ENCODE results near the gene SEC14L1.

SEC14L1 gene

DNA sequence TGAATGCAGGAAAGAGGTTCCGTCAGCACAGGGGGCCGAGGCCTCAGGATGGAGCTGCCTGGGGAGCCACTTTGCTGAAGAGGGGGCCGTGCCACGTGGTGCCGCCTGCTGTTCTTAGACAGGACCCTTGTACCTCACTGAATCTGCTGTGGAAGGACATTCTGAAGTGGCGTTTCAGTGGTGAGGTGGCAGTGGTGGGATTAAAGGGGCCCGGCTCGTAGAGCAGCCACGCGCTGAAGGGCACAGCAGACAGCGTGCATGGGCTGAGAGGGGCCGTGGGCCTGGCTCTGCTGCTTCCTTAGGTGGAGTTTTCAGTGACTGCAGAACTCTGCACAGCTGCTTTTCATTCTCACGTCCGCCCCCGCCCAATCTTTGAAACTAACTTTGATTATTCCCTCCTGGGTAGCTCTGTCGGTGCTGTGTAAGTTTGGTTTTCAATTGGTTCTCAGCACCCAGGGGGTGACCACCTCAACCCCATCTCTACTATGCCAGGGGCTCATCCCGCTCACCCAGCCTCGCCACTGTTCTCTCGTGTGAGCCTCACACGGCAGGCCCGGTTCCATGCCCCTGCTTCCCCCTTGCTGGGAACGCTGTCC, 70.3 kb downstream of the SEC14L1 start:
- in situ Hi-C loops (cut with MboI; ENCODE audit: low sequenced_read_pairs): loop anchor here (25.0 kb wide), 1 partner anchor 124 kb away; no protein-coding TSS in a partner anchor

DNA sequence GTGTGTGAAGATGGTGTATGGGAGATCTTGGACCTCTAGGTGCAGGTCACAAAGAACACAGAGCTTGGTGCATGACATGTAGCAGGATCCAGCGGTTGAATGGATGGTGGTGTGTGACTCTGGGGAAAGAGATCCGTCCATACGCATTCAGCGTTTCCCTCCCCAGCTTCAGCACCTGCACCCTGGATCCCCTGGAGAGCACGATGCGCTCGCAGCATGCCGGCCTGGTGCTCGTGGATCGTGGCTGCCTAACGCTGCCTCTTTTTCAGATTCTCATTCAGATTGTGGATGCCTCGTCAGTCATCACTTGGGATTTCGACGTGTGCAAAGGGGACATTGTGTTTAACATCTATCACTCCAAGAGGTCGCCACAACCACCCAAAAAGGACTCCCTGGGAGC, 70.9 kb downstream of the SEC14L1 start:
- in situ Hi-C loops (cut with MboI; ENCODE audit: low sequenced_read_pairs): loop anchor here (25.0 kb wide), 1 partner anchor 124 kb away; no protein-coding TSS in a partner anchor

GRCh38 chr17:77212081-77212832, 71.5 kb downstream of the SEC14L1 start:
- in situ Hi-C loops (cut with MboI; ENCODE audit: low sequenced_read_pairs): loop anchor here (25.0 kb wide), 1 partner anchor 125 kb away; no protein-coding TSS in a partner anchor

DNA sequence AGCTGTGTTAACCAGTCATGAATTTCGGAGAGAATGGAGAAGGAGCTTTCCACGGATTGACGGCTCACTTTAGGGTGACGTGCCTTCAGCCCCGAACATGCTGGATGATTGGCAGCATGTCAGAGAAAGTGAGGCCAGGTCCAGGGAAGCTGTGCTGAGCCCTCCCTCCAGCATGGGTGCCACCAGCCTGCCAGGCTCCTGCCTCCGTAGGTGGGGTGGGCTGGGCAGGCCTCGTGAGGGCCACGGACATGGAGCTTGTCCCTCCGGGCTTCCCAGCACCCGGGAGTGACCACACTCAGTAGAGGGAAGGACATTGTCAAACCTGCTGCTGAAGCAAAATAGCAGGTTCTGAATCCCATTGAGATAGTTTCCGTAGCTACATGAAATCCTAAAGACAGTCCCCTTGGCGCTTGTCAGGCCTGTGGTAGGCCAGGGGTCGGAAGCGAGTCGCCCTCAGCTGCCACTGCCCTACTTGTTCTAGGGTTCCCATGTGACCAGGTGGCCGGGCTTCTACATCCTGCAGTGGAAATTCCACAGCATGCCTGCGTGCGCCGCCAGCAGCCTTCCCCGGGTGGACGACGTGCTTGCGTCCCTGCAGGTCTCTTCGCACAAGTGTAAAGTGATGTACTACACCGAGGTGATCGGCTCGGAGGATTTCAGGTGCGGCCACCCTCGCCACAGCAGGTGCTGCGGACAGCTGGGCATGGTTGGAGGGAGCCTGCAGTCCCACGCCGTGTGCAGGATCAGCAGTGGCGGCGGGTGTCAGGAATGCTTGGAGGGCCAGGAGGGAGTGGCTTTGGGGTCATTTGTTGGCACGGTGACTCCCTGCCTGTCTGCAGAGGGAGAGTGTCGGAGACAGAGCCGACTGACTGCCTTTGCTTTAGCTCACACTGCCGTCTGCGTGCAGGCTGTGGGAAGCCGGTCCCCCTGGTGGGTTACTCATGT, 72.3 kb downstream of the SEC14L1 start:
- in situ Hi-C loops (cut with MboI; ENCODE audit: low sequenced_read_pairs): loop anchor here (25.0 kb wide), 1 partner anchor 126 kb away; no protein-coding TSS in a partner anchor

DNA sequence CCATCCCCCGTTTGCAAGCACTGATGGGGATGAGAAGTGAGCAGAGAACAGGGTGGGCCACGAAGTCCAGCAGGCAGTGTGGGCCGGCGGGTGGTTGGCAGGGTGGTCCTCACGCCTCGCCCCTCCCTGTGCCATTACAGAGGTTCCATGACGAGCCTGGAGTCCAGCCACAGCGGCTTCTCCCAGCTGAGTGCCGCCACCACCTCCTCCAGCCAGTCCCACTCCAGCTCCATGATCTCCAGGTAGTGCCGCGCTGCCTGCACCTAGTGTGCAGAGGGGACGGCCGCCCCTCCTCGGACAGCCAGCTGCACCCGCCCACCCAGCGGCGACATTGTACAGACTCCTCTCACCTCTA, 73.0 kb downstream of the SEC14L1 start:
- in situ Hi-C loops (cut with MboI; ENCODE audit: low sequenced_read_pairs): loop anchor here (25.0 kb wide), 1 partner anchor 126 kb away; no protein-coding TSS in a partner anchor

- in situ Hi-C loops (cut with MboI; ENCODE audit: low sequenced_read_pairs): loop anchor here (25.0 kb wide), 1 partner anchor 127 kb away; no protein-coding TSS in a partner anchor
Observed at GRCh38 chr17:77214328-77214727, 73.6 kb downstream of the SEC14L1 start.

GRCh38 chr17:77214743-77215142, 74.0 kb downstream of the SEC14L1 start:
- in situ Hi-C loops (cut with MboI; ENCODE audit: low sequenced_read_pairs): loop anchor here (25.0 kb wide), 1 partner anchor 127 kb away; no protein-coding TSS in a partner anchor

DNA sequence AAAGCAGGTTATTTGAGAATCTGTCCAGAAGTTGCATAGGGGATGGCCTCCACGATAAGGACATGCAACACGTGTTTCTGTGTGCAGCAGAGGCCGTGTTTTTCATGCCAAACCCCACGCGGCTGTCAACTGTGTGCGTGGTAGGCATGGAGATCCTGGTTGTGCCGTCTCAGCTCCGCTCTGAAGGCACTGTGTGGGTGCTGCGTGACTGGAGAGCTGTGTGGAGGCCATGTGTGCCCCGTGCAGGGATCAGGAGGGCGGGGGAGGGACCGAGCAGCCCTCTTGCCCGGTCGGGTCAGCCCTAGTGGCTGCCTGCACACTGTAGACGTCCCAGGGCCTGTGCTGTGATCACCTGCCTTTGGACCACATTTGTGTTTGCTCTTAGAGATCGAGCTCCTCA, 74.5 kb downstream of the SEC14L1 start:
- in situ Hi-C loops (cut with MboI; ENCODE audit: low sequenced_read_pairs): loop anchor here (25.0 kb wide), 1 partner anchor 128 kb away; no protein-coding TSS in a partner anchor

- in situ Hi-C loops (cut with MboI; ENCODE audit: low sequenced_read_pairs): loop anchor here (25.0 kb wide), 1 partner anchor 129 kb away; no protein-coding TSS in a partner anchor
Observed at GRCh38 chr17:77216486-77216885, 75.7 kb downstream of the SEC14L1 start.

GRCh38 chr17:77217123-77217522, 76.4 kb downstream of the SEC14L1 start:
- in situ Hi-C loops (cut with MboI; ENCODE audit: low sequenced_read_pairs): loop anchor here (25.0 kb wide), 1 partner anchor 130 kb away; no protein-coding TSS in a partner anchor

DNA sequence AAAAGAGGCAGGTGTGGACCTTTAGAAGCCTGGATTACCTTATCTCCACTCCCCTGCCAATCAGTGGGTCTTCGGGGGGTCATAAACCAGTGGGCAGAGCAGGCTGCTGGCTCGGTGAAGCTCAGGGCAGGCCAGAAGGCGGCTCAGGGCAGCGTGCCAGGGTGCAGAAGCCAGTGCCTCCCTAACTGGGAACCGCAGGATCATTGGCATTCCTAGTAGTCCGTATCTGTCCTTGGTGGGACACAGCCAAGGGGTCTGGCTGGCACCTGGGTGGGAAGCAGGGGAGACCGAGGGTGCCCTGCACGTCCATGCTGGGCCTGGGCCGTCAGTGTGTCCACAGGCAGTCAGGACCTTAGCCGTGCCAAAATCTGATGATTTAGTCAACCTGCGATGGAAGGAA, 76.8 kb downstream of the SEC14L1 start:
- in situ Hi-C loops (cut with MboI; ENCODE audit: low sequenced_read_pairs): loop anchor here (25.0 kb wide), 1 partner anchor 130 kb away; no protein-coding TSS in a partner anchor

- in situ Hi-C loops (cut with MboI; ENCODE audit: low sequenced_read_pairs): loop anchor here (25.0 kb wide), 1 partner anchor 132 kb away; no protein-coding TSS in a partner anchor
Observed at GRCh38 chr17:77218902-77219301, 78.1 kb downstream of the SEC14L1 start.

DNA sequence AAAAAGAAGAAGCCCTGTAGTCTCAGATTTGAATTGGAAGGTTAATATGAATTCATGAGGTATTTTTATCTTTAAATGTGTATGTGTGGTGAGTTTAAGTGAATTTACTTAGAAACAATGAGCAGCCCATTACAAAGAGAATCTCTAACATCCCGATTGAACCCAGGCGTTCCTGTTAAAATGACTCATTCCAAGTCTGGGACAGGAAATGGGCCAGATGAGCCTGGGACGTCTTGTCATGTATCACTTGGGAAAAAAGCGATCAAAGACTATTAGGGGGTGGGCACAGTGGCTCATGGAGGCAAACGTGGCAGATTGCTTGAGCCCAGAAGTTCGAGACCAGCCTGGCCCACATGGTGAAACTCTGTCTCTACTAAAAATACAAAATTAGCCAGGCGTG, 81.6 kb downstream of the SEC14L1 start:
- in situ Hi-C loops (cut with MboI; ENCODE audit: low sequenced_read_pairs): loop anchor here (25.0 kb wide), 1 partner anchor 135 kb away; no protein-coding TSS in a partner anchor

DNA sequence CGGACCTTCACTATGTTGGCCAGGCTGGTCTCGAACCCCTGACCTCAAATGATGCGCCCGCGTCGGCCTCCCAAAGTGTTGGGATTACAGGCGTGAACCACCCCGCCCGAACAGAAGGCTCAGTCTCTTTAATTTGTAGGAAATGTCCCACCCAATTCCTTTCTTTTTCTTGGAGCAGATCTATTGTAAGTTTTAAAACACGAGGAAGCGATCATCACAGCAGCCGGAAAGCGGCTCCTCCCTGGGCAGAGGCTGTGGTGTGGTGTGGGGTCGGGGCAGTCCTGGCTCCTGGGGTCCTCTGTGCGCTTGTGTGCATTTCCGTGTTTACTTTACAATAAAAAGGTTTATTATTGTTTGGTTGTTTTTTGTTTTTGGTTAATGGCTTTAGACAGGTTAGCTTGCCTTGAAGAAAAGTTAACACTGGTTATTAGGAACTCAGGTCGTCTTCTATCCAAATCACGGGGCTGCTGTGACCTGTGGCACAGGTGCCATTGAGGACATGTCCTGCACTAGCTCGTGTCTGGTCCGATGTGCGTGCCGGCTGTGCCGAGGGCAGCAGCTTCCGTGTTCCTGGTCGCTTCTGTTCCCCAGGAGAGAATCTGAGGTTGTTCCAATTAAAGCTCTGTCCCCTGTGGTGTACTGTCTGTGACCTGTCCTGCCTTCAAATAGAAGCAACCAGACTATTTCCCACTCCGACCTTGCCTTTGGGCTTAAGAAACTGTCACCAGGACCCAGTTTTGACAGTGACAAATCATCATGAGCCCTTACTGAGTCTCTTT, 83.1 kb downstream of the SEC14L1 start:
- in situ Hi-C loops (cut with MboI; ENCODE audit: low sequenced_read_pairs): loop anchor here (25.0 kb wide), 1 partner anchor 137 kb away; no protein-coding TSS in a partner anchor

DNA sequence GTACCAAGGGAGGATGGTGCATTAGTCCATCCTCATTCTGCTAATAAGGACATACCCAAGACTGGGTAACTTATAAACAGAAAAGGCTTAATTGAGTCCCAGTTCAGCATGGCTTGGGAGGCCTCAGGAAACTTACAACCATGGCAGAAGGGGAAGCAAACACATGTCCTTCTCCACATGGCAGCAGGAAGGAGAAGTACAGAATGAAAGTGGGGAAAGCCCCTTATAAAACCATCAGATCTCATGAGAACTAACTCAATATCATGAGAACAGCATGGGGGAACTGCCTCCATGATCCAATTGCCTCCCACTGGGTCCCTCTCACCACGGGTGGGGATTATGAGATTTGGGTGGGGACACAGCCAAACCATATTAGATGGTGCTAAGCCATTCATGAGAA, 84.5 kb downstream of the SEC14L1 start:
- in situ Hi-C loops (cut with MboI; ENCODE audit: low sequenced_read_pairs): no loop called here

GRCh38 chr17:77227461-77228240, 86.9 kb downstream of the SEC14L1 start:
- in situ Hi-C loops (cut with MboI; ENCODE audit: low sequenced_read_pairs): no loop called here

DNA sequence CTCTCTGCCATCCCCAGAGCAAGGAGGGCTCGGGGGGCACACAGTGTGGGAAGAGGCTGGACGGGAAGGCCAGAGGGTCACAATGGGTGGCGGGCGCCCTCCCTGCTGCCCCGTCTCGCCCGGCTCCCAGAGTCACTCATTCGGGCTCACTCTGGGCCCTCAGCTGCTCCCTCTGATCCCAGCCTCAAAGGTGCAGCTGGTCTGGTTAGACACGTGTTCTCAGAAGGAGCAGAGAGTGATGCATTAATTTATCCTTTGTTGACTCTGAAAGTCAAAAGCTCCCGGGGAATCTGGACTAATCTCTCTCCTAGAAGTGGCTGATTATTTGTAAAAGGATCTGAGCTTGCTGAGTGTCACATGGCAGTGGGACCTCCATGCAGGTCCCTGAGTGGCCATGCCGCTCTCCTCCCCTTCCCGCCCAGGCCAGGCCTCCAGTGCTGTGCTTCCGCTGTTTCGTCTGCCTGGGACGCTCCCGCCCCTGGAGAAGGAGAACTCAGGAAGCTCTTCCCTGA, 87.5 kb downstream of the SEC14L1 start:
- in situ Hi-C loops (cut with MboI; ENCODE audit: low sequenced_read_pairs): no loop called here

GRCh38 chr17:77228816-77229215, 88.0 kb downstream of the SEC14L1 start:
- in situ Hi-C loops (cut with MboI; ENCODE audit: low sequenced_read_pairs): no loop called here

Data from HL-60/S4 treated with phorbol 12-myristate 13-acetate at 8.2 ng/mL for 4 days and 3 days (cell line).